GM23338 (cell line): Measurements from ENCODE around the gene C11orf52. TPM values are rescaled to one million over a fixed set of nuclear protein-coding genes. Genes with fewer than 3 reads are reported as not detected.

ENCODE experiments used
- ATAC-seq: fragments of 200-7000 bp; cut with Tn5 transposase; 3 replicates; pipeline ENCODE4 v1.9.1; 2020
- DNase-seq: peaks from one replicate; pipeline ENCODE4 v3.0.0-alpha.2; 2015; ENCODE audit warnings: low spot score
- H2AFZ ChIP-seq: fragments of 200-600 bp; sonication (generic); 2 replicates; pipeline ENCODE4 v1.8.0; 2016; ENCODE audit warnings: antibody characterized with exemption, mild to moderate bottlenecking, moderate library complexity
- H3F3A ChIP-seq: fragments of 200-600 bp; sonication (generic); replicated peaks from 2 replicates; pipeline ENCODE4 v1.8.0; 2017; ENCODE audit warnings: antibody characterized with exemption, mixed run types, low read depth
- H3K27ac ChIP-seq: fragments of 200-600 bp; sonication (generic); 2 replicates; pipeline ENCODE4 v1.6.1; 2016; ENCODE audit warnings: low read depth
- H3K27me3 ChIP-seq: fragments of 200-600 bp; sonication (generic); 2 replicates; pipeline ENCODE4 v1.8.0; 2016; ENCODE audit warnings: mild to moderate bottlenecking, mixed run types, moderate library complexity; ENCODE audit not compliant: insufficient read depth
- H3K36me3 ChIP-seq: fragments of 200-600 bp; sonication (generic); 2 replicates; pipeline ENCODE4 v1.8.0; 2016; ENCODE audit warnings: mild to moderate bottlenecking; ENCODE audit not compliant: insufficient read depth
- H3K4me1 ChIP-seq: fragments of 200-600 bp; sonication (generic); 2 replicates; pipeline ENCODE4 v1.8.0; 2016; ENCODE audit warnings: mild to moderate bottlenecking, moderate library complexity; ENCODE audit not compliant: insufficient read depth
- H3K4me2 ChIP-seq: fragments of 200-600 bp; sonication (generic); 2 replicates; pipeline ENCODE4 v1.7.1; 2017; ENCODE audit warnings: mixed run types
- H3K4me3 ChIP-seq: fragments of 200-600 bp; sonication (generic); 2 replicates; pipeline ENCODE4 v1.6.1; 2016; ENCODE audit warnings: mixed run types
- H3K79me2 ChIP-seq: fragments of 200-600 bp; sonication (generic); replicated peaks from 2 replicates; pipeline ENCODE4 v1.8.0; 2017; ENCODE audit warnings: mild to moderate bottlenecking; ENCODE audit not compliant: insufficient read depth
- H3K9me2 ChIP-seq: fragments of 200-600 bp; sonication (generic); 2 replicates; pipeline ENCODE4 v1.8.0; 2017; ENCODE audit not compliant: insufficient read depth
- H4K20me1 ChIP-seq: fragments of 200-600 bp; sonication (generic); replicated peaks from 2 replicates; pipeline ENCODE4 v1.8.0; 2017; ENCODE audit warnings: mild to moderate bottlenecking; ENCODE audit not compliant: insufficient read depth
- H3K27ac Mint-ChIP-seq: 2 replicates; pipeline ENCODE4 v1.8.0; 2020; ENCODE audit warnings: inconsistent platforms, mild to moderate bottlenecking, moderate library complexity, mixed read lengths
- H3K27me3 Mint-ChIP-seq: 3 replicates; pipeline ENCODE4 v1.8.0; 2022; ENCODE audit warnings: low read depth, mild to moderate bottlenecking, moderate library complexity, mixed read lengths, inconsistent platforms; ENCODE audit not compliant: insufficient read depth, poor library complexity
- H3K36me3 Mint-ChIP-seq: 3 replicates; pipeline ENCODE4 v1.8.0; 2021; ENCODE audit warnings: low read depth, mild to moderate bottlenecking, inconsistent platforms, moderate library complexity, mixed read lengths
- H3K4me1 Mint-ChIP-seq: 3 replicates; pipeline ENCODE4 v1.8.0; 2020; ENCODE audit warnings: mild to moderate bottlenecking, inconsistent platforms, mixed read lengths
- H3K4me3 Mint-ChIP-seq: 3 replicates; pipeline ENCODE4 v1.8.0; 2021; ENCODE audit warnings: moderate library complexity, mild to moderate bottlenecking, inconsistent platforms, mixed read lengths
- H3K9me3 Mint-ChIP-seq: 3 replicates; pipeline ENCODE4 v1.8.0; 2020; ENCODE audit warnings: moderate library complexity, mild to moderate bottlenecking, inconsistent platforms, mixed read lengths
- NANOG ChIP-seq: IDR thresholded peaks from 2 replicates; pipeline ENCODE4 v1.6.1; 2016; ENCODE audit warnings: antibody characterized with exemption, borderline replicate concordance
- POLR2AphosphoS5 ChIP-seq: IDR thresholded peaks from 2 replicates; pipeline ENCODE4 v1.6.1; 2016; ENCODE audit warnings: antibody characterized with exemption, low read depth
- REST ChIP-seq: IDR thresholded peaks from one replicate; pipeline ENCODE4 v1.6.1; 2018; ENCODE audit warnings: antibody characterized with exemption; ENCODE audit not compliant: unreplicated experiment
- STAT1 ChIP-seq: IDR thresholded peaks from one replicate; pipeline ENCODE4 v1.6.1; 2016; ENCODE audit warnings: antibody characterized with exemption; ENCODE audit not compliant: unreplicated experiment
- ZNF331 ChIP-seq: fragments of 250-450 bp; sonication (Bioruptor Pico); IDR thresholded peaks from 2 replicates; pipeline ENCODE4 v1.5.0; 2020; ENCODE audit warnings: low read depth, mild to moderate bottlenecking, moderate library complexity
- ZNF462 ChIP-seq: fragments of 250-450 bp; sonication (Bioruptor Pico); IDR thresholded peaks from 2 replicates; pipeline ENCODE4 v1.5.0; 2020; ENCODE audit warnings: mild to moderate bottlenecking, moderate library complexity
- polyA plus RNA-seq: library from polyadenylated mRNA; unstranded; fragments of >200 nt; fragmentation: Nextera tagmentation; extraction: Ambion mirVana; gene quantifications from 2 replicates; pipeline ENCODE4 v1.2.1, GENCODE V29; 2016
- total RNA-seq: library from RNA; depleted of rRNA; stranded (reverse); fragments of >200 nt; shearing (Covaris generic); gene quantifications from 2 replicates; pipeline ENCODE4 v1.2.3, GENCODE V29; 2014

Gene C11orf52
- total and polyA plus RNA-seq, 2 experiments from 2014 or later: 1.0 to 4.1 TPM

- no peak overlapping the region for H3K27ac Mint-ChIP-seq
- Histone ChIP-seq H3K27me3 (no peaks in the 10 kb centered on the region), H3K9me2 (no peaks in the 10 kb centered on the region), H4K20me1 (no peaks in the 10 kb centered on the region), H3K4me2 (peak overlapping the region; percentile 67), H3K27ac (no peak overlapping the region), H2AFZ (no peak overlapping the region), H3F3A (no peaks in the 10 kb centered on the region), H3K36me3 (no peaks in the 10 kb centered on the region), H3K4me1 (peaks cover 18% of the 10 kb centered on the region), H3K79me2 (no peaks in the 10 kb centered on the region), H3K4me3 (peak overlapping the region; percentile 5; the same call in 1 of the 2 replicates)
- H3K4me1 Mint-ChIP-seq: peaks cover 25% of the 10 kb centered on the region
- no peak for TF ChIP-seq NANOG
- peaks cover 8% of the 10 kb centered on the region for H3K27me3 Mint-ChIP-seq
- ATAC-seq (no peak), DNase-seq (no peak)
- H3K36me3 Mint-ChIP-seq: peaks cover 21% of the 10 kb centered on the region
- H3K4me3 Mint-ChIP-seq: no peak overlapping the region
- H3K9me3 Mint-ChIP-seq: peaks cover 14% of the 10 kb centered on the region; the same call in 2 of the 3 replicates
Measured at GRCh38 chr11:111961389-111962300, 42.9 kb downstream of the C11orf52 start.

GRCh38 chr11:111963931-111964340 lies 45.2 kb downstream of the C11orf52 start:
- H4K20me1 ChIP-seq: no peaks in the 10 kb centered on the region
- no peak overlapping the region for H3K4me3 ChIP-seq
- Mint-ChIP-seq H3K4me1 (peaks cover 25% of the 10 kb centered on the region), H3K4me3 (no peak overlapping the region), H3K27ac (peak overlapping the region; percentile 25; the same call in 1 of the 2 replicates), H3K27me3 (peaks cover 6% of the 10 kb centered on the region), H3K9me3 (peaks cover 5% of the 10 kb centered on the region; the same call in 2 of the 3 replicates), H3K36me3 (peaks cover 7% of the 10 kb centered on the region)
- H3K4me1 ChIP-seq: peaks cover 18% of the 10 kb centered on the region
- TF ChIP-seq REST (no peak), STAT1 (no peak), ZNF331 (CRISPR knock-in tag) (no peak), POLR2AphosphoS5 (no peak), NANOG (no peak)
- H3K27ac ChIP-seq: no peak overlapping the region
- no peak overlapping the region for H2AFZ ChIP-seq
- no peaks in the 10 kb centered on the region for H3K9me2 ChIP-seq
- H3F3A ChIP-seq: no peaks in the 10 kb centered on the region
- no peaks in the 10 kb centered on the region for H3K27me3 ChIP-seq
- no peak for DNase-seq
- no peak overlapping the region for H3K4me2 ChIP-seq
- no peaks in the 10 kb centered on the region for H3K36me3 ChIP-seq
- no peak for ATAC-seq
- no peaks in the 10 kb centered on the region for H3K79me2 ChIP-seq

- H2AFZ ChIP-seq: no peak overlapping the region
- H3K36me3 ChIP-seq: peaks cover 5% of the 10 kb centered on the region; the same call in 1 of the 2 replicates
- no peak for ATAC-seq
- no peaks in the 10 kb centered on the region for H3K79me2 ChIP-seq
- no peaks in the 10 kb centered on the region for H3K9me3 Mint-ChIP-seq
- peaks cover 6% of the 10 kb centered on the region for H3K4me1 ChIP-seq
- H4K20me1 ChIP-seq: no peaks in the 10 kb centered on the region
- no peak overlapping the region for H3K4me2 ChIP-seq
- peaks cover 12% of the 10 kb centered on the region for H3K36me3 Mint-ChIP-seq
- no peak overlapping the region for H3K27ac Mint-ChIP-seq
- H3K27me3 ChIP-seq: no peaks in the 10 kb centered on the region
- peaks cover 5% of the 10 kb centered on the region for H3K27me3 Mint-ChIP-seq
- H3K4me1 Mint-ChIP-seq: peaks cover 13% of the 10 kb centered on the region
- no peak for DNase-seq
- no peak overlapping the region for H3K4me3 ChIP-seq
- no peaks in the 10 kb centered on the region for H3K9me2 ChIP-seq
- H3K4me3 Mint-ChIP-seq: no peak overlapping the region
- no peaks in the 10 kb centered on the region for H3F3A ChIP-seq
- H3K27ac ChIP-seq: no peak overlapping the region
- TF ChIP-seq ZNF462 (CRISPR knock-in tag) (no peak), STAT1 (no peak)
Measured at GRCh38 chr11:111966678-111967077, 48.0 kb downstream of the C11orf52 start.
